Stimulated activated CD4-positive, alpha-beta T cell treated with anti-CD3 and anti-CD28 coated beads, Interleukin-4, amount 100 ng/mL, for 1 hour (primary cell): ENCODE results near the gene HPX.
A peak's percentile ranks its signal among the peaks of the same experiment; 100 is the strongest.

Experiments
- DNase-seq: peaks from one replicate; pipeline ENCODE4 v3.0.0-alpha.2; 2020

HPX gene

DNA sequence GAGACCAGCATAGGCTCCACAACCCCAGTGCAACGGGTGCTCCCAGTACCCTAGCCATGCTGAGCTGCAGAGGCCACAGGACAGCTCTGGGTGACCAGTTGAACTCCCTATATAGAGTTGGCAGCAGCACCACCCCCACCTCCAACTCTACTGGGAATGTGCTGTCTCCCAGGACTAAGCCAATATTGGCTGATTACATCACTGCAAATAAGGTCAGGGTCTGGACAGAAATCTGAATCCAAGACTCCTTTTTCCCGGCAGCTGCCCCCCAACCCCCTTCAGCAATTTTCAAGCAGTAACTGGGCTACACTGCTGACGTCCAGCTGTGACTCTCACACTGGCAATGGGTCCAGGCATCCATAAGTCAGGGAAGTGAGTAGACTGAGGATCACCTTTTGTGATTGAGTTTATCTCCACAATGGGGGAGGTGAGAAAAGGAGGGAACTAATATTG is at the start of gene HPX:
HPX (minus strand) TSS at position 82 of the 453 bp plus-strand sequence; CDS start at position 58, 24 bp downstream.
- no peak for DNase-seq

DNA sequence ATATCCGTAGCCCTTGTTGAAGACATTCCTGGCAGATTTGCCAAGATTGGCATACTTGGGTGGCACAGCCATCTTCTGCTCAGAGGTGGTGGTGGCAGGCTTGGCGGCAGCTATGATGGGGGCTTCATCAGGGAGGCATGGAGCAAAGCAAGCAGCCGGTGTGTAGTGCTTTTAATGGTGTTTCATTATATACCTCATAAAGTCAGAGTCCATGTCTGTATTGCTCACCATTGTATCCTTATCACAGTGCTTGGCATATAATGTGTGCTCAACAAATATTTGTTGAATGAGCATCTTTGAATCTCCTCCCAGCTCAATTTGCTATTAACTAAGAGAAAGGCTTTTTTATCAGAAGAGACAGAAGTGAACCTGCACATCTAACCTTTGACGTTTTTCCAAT is 48.5 kb upstream of the HPX start:
- DNase-seq, result no peak

- no peak for DNase-seq
These were observed 48.0 kb upstream of the HPX start for GRCh38 chr11:6488821-6489220.

- DNase-seq, result no peak
These were observed 47.6 kb upstream of the HPX start for GRCh38 chr11:6488342-6488741.

DNA sequence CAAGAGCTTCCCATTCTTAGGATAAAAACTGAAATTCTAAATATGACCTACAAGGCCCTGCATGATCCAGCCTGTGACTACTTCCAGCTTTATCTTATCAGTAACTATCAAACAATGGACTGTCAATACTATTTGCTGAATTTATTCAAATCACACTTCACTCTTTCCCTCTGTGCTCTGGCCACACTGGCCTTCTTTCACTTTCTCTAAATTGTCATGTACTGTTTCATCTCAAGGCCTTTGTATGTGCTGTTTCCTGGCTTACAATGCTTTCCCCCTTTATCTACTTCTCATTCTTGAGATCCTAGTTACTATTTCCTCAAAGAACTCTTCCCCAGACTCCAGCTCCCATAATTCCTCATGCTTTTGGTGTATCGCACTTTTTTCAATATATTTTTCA is 46.2 kb upstream of the HPX start:
- DNase-seq, result no peak

DNA sequence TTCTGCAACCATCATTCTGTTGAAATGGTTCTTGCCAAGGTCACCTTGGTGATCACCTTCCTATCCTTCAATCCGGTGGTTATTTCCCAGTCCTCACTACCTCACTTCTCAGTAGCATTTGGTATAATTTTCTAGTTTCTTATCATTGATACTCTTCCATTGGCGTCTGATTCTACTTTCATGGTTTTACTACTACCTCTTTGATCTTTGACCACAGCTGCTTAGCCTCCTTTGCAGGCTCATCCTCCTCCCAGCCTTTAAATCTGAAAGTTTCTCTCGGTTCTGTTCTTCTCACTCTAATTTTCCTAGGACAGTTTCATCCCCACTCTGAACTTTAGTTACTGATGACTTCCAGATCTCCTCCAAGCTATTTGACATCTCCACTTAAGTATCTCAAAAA is 45.5 kb upstream of the HPX start:
- DNase-seq, result no peak

GRCh38 chr11:6485661-6486060 is 44.9 kb upstream of the HPX start:
- no peak for DNase-seq

GRCh38 chr11:6483015-6483414 is 42.2 kb upstream of the HPX start:
- no peak for DNase-seq

GRCh38 chr11:6482441-6482840 is 41.7 kb upstream of the HPX start:
- no peak for DNase-seq

GRCh38 chr11:6481924-6482275 is 41.1 kb upstream of the HPX start:
- peak; percentile 19 for DNase-seq

DNA sequence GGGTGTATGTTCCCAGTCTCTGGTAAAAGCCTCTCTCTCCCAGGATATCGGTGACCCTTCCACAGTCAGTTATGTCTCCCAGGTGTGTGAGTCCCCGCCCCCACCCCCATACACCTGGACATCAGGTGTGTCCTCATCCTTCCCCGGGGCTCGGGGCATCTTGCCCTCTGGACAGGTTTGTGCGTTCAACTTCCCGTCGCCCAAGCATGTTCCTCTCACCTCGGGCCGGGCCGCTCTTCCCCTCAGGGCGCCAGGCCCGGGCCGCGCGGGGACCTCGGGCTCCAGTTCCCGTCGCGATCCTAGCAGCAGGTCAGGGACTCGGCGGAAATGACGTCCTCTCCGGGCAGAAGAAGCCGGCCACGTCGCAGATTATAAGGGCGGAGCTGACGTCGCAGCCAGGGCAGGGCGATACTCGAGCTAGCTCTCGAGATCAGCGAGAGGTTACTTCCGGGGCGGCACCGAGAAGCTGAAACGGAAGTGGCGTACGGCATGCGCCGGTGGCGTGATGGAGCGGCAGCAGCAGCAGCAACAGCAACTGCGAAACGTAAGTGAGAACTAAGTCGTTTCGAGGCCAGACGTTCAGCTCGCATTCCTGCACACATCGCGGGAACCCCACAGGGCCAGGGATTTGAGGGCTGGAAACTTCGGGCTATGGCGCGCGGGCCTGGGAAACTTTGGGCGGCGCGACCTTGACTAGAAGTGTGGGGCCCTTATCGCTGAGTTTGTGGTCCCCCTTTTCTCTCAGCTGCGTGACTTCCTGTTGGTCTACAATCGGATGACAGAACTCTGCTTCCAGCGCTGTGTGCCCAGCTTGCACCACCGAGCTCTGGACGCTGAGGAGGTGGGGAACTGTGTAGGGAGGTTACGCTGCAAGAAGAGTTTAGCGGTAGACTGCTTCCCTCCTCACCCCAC is 40.5 kb upstream of the HPX start, which contains the start of the genes ARFIP2 and TIMM10B:
ARFIP2 (minus strand) TSS at position 320 of the 912 bp plus-strand sequence. CDS start 910 bp downstream, outside the sequence.
TIMM10B (plus strand) TSS at position 490 of the 912 bp plus-strand sequence; CDS start at position 506, 16 bp downstream.
- DNase-seq, result peak; percentile 98

GRCh38 chr11:6480299-6480914 is 39.6 kb upstream of the HPX start:
- DNase-seq, result no peak

DNA sequence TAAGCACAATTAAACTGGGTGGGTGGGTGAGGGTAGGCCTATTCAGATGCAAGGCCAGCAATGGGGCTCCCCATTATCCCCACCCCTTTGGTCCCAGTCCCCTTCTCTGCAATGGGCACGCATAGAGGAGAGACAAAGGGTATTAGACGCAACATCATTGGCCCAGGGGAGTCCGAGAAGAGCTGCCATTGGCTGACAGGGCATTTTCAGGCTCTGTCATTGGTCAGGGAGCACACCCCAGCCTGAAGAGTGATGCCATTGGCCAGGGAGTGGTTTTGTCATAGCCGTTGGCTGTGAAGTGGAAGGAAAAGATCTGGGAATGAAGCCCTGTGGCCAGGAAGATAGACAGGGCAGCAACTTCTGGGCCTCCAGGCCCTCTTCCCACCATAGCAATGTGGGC is 35.8 kb upstream of the HPX start:
- no peak for DNase-seq

DNA sequence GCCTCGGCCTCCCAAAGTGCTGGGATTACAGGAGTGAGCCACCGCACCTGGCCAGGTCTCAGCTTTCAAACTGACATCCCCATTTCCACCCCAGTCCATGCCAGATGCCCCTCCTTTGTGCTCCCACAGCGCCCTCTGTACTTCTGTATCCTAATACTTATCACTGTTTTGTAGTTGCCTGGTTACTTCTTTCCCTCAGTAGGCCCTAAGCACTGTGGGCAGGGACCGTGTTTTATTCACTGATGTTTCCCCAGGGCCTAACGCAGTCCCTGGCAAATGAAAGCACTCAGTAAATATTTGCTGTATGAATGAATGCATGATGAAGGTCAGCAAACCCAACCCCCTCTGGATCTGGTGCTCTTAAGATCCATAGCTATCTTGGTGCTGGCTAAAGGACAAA is 35.1 kb upstream of the HPX start:
- DNase-seq, result no peak

- DNase-seq, result no peak
These were observed 34.2 kb upstream of the HPX start for GRCh38 chr11:6474806-6475500.

DNA sequence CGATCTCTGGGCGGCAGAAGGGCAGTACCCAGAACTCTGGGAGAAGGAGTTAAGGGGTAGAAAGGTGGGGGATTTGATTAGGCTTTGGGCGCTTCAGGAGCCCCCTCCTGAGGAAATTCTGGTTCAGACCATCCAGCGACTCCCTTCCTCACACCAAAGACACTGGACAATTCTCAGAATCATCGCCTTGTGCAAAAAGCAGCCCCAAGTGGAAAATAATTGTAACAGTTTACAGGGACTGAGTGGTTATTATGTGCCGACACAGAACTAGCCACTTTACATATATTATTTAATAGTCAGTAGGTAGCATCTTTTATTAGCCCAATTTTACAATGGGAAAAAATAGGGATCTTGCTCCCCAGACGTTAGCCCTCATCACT is 33.6 kb upstream of the HPX start:
- DNase-seq, result no peak

DNA sequence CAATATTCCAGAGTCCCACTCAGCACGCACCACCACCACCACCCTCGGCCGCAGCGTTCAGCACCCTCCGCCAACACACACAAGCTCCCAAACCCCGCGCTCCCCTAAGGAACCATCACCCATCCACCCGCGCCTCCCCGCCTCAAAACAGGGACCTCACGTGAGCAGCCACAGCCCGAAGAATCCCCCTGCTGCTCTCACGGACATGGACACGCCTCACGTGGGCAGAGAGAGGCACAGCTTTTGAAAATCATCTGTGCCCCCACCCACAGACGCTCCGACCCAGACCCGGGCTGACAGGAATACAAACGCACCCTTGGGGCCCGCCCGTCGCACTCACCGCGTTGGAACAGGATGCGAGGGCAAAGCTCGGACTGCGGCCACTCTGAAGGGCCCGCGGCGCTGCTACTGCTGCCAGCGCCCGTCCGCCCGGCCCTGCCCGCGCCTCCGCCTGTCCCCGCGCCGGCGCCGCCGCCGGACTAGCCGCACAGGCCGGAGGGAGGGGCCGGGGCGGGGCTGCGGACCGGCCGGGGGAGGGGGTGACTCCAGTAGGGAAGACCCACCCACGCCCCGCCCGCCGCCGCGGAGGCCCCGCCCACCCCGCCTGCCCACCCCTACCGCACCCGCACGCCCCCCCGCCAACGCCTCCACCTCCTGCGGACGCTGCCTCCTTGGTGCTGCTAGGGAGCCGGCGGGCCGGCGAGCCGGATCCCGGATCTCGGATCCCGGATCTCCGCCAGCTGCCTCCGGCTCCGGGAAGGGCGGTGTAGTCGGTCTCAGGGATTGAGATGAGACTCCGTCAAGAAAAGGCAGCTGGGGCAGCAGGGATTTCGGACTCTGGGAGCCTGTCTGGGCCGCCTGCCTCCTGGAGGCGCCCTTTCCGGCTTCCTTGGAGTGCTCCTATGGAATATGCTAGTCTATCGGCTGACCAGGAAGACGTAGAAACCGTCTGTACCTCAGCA is 32.9 kb upstream of the HPX start, which contains the start of gene TRIM3:
TRIM3 (minus strand) TSS at position 491 of the 962 bp plus-strand sequence. CDS start 8,246 bp downstream, outside the sequence.
- peak; percentile 68 for DNase-seq

DNA sequence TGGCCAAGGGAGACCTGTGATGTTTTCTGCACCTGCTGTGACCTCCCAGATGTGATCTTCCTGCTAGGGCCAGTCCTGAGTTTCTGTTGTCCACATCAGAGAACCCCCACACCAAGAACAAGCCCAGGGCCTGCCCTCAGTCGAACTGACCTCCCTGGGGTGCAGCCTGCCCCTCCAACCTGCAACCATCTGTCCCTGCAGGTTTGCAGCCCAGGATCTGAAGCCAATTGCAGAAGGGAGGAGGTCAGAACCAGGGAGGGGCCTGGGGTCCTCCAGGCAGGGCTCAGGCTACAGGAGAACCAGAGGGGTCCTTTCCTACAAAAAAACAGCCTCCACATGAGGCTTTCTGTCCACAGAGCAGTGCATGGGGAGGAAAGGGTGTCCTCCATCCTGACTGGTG is 32.1 kb upstream of the HPX start:
- no peak for DNase-seq

DNA sequence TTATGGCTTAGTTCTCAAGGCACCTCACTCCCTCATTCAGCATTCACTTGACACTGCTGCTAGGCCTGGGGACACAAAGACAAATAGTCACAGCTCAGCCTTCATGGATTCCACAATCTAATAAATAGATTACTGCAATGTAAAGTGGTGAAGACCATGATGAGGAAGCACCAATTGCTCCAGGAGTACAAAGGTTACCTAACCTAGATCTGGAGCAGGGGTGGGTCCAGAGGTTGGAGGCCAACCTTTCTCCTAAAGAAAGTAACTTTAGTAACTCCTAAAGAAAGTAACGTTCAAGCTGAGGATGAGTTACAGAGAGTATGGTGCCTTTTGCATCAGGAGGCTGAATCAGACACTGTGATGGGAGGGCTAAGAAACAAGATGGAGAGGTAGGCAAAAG is 28.8 kb upstream of the HPX start:
- no peak for DNase-seq

DNA sequence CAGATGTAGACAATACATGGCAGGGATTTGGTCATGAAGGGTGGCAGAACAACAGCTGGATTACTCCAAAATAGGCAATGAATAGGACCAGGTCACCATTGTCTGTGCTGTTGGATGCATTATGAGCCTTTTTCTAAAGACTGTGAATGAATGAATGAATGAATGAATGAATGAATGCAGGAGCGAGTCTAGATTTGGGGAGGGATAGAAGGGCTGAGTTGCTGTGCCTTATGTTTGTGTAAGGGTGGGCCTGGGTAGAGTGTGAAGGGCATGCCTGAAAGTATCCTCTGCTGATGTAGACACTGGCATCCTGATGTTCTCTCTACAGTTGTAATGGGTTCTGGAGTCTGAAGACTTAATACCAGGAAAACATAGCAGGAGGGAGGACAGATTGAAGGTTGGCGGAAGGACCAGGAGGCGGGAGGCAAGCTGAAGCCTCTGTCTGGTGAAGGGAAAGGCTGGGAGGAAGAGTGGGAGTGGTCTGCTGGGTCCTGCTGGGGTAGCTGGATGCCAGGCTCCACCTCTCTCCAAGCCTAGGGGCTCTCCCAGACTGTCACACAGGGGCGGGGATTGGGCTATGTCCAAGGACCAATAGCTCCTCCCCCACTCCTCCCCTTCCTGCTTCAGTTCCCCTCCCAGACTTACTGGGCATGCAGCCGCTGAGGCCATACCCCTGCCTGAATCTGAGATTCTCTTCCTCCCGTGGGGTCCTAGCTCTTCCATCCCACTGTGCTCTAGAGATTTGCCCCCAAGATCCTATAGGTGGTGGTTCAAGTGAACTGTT is 28.1 kb upstream of the HPX start:
- DNase-seq, result no peak

DNA sequence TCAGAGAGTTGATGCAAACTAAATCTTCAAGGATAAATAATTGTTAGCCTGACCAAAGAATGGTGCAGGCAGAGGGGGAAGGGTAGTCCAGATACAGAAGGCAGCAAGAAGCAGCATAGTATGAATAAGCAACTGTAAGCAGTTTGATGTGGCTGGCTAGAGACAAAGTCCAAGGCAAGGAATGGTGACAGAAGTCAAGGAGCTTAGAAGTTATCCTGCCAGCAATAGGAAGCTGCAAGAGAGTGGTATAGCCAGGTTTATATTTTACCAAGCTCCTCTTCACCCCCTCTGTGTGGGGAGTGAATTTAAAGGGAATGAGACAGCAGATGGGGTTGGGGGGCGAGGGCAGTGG is 18.3 kb upstream of the HPX start:
- no peak for DNase-seq
